MCF 10A (cell line): ENCODE measurements around the gene RUSC1. TPM values are rescaled to one million over a fixed set of nuclear protein-coding genes. Genes with fewer than 3 reads are reported as not detected.

Source experiments
- BruUV-seq: library from RNA; stranded (reverse); fragments of 400-500 nt; replicated peaks from 2 replicates; lab custom pipeline; 2021; lab: Mats Ljungman, UMichigan
- CTCF ChIA-PET: fragments of 300-600 bp; sonication (Branson Sonifier 250); formaldehyde crosslinking; extraction: SDS; loops from one replicate; lab custom pipeline; 2021; ENCODE audit warnings: antibody characterized with exemption, inconsistent platforms; lab: Yijun Ruan, JAX
- POLR2A ChIA-PET: fragments of 300-600, 350-650 bp; sonication (Branson Sonifier 250); formaldehyde crosslinking; extraction: SDS; loops from one replicate; lab custom pipeline; 2020; ENCODE audit warnings: antibody characterized with exemption, inconsistent platforms; lab: Yijun Ruan, JAX
- DNase-seq: peaks from one replicate; pipeline ENCODE4 v3.0.0-alpha.2; 2018; ENCODE audit not compliant: unreplicated experiment
- H3K27ac Mint-ChIP-seq: one replicate; pipeline ENCODE4 v1.8.0; 2022; ENCODE audit warnings: mild to moderate bottlenecking, low read depth, mixed read lengths; ENCODE audit not compliant: unreplicated experiment
- H3K27me3 Mint-ChIP-seq: one replicate; pipeline ENCODE4 v1.8.0; 2022; ENCODE audit warnings: mixed read lengths; ENCODE audit not compliant: insufficient read depth, unreplicated experiment
- H3K36me3 Mint-ChIP-seq: one replicate; pipeline ENCODE4 v1.8.0; 2022; ENCODE audit warnings: mild to moderate bottlenecking, moderate library complexity, mixed read lengths; ENCODE audit not compliant: insufficient read depth, unreplicated experiment
- H3K4me1 Mint-ChIP-seq: one replicate; pipeline ENCODE4 v1.8.0; 2022; ENCODE audit warnings: mixed read lengths; ENCODE audit not compliant: insufficient read depth, unreplicated experiment
- H3K4me3 Mint-ChIP-seq: one replicate; pipeline ENCODE4 v1.8.0; 2022; ENCODE audit warnings: mild to moderate bottlenecking, moderate library complexity, mixed read lengths; ENCODE audit not compliant: unreplicated experiment
- H3K9me3 Mint-ChIP-seq: one replicate; pipeline ENCODE4 v1.8.0; 2022; ENCODE audit warnings: mixed read lengths; ENCODE audit not compliant: unreplicated experiment
- intact Hi-C: fragments of 100-400 bp; cut with micrococcal nuclease; formaldehyde crosslinking; loops from 2 replicates; pipeline ENCODE4 v1.14.1; 2022
- total RNA-seq: library from RNA; stranded (reverse); gene quantifications from 2 replicates; pipeline ENCODE4 v1.2.3, GENCODE V29; 2022
- TF ChIP-seq, protein P1 (sequence below): fragments of 200-600 bp; IDR thresholded peaks from one replicate; pipeline ENCODE4 v1.8.0; 2022; ENCODE audit warnings: antibody characterized with exemption, mild to moderate bottlenecking; ENCODE audit not compliant: unreplicated experiment

The RUSC1 gene
- total RNA-seq, 1 experiment from 2014 or later = 19.5 TPM

DNA sequence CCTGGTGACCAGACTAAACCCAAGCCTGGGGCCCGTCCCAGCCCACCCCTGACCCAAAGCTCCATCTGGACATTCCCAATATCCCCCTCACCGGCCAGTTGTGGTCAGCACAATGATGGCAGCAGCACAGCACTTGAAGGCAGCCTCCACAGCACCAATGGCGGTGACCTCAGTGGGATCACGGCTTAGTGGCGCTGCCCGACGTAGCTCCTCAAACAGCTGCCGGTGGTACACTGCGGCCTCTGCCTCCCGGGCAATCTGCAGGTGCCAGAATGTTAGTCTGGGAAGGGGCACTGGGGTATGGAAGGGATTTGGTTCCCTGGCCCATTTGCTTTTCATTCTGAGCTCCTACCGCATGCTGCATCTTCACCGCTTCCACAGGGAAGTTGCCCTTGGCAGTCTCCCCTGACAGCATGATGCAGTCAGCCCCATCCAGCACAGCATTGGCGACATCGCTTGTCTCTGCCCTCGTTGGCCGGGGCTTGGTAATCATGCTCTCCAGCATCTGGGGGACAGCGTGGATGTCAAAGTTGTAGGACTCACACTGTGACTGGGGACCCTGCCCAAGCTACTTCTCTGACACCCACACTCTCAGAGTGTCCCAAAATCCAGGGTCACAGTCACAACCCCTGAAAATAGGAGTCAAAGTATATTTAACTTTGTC is 27.5 kb upstream of the RUSC1 start:
- H3K36me3 Mint-ChIP-seq = no peaks in the 10 kb centered on the region

GRCh38 chr1:155294520-155295182 is 26.0 kb upstream of the RUSC1 start:
- CTCF ChIA-PET = interaction anchor here (1.2 kb wide), 1 partner anchor 15 kb away, joined by 3 read pairs; no protein-coding TSS in a partner anchor

More for the DNA sequence above, 27.5 kb upstream of the RUSC1 start:
- BruUV-seq = no TSS peak
- peaks cover 34% of the 10 kb centered on the region for H3K27me3 Mint-ChIP-seq
- CTCF ChIA-PET = interaction anchor here (0.5 to 1.9 kb wide), 3 partner anchors 43 to 830 kb away, joined by 3 to 9 read pairs (median 3); no protein-coding TSS in a partner anchor
- no peak for DNase-seq
- TF ChIP-seq, protein P1, sequence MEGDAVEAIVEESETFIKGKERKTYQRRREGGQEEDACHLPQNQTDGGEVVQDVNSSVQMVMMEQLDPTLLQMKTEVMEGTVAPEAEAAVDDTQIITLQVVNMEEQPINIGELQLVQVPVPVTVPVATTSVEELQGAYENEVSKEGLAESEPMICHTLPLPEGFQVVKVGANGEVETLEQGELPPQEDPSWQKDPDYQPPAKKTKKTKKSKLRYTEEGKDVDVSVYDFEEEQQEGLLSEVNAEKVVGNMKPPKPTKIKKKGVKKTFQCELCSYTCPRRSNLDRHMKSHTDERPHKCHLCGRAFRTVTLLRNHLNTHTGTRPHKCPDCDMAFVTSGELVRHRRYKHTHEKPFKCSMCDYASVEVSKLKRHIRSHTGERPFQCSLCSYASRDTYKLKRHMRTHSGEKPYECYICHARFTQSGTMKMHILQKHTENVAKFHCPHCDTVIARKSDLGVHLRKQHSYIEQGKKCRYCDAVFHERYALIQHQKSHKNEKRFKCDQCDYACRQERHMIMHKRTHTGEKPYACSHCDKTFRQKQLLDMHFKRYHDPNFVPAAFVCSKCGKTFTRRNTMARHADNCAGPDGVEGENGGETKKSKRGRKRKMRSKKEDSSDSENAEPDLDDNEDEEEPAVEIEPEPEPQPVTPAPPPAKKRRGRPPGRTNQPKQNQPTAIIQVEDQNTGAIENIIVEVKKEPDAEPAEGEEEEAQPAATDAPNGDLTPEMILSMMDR = no peak
- H3K27ac Mint-ChIP-seq = no peak overlapping the region
- no peaks in the 10 kb centered on the region for H3K4me1 Mint-ChIP-seq
- POLR2A ChIA-PET = interaction anchor here (0.9 to 1.5 kb wide), 5 partner anchors 12 to 30 kb away, joined by 3 to 9 read pairs (median 6); partner anchors contain the start of genes FDPS and RUSC1
- H3K4me3 Mint-ChIP-seq = no peak overlapping the region
- no peaks in the 10 kb centered on the region for H3K9me3 Mint-ChIP-seq
- intact Hi-C loops = no loop called here

GRCh38 chr1:155295183-155295941 is 25.3 kb upstream of the RUSC1 start:
- no peaks in the 10 kb centered on the region for H3K9me3 Mint-ChIP-seq
- DNase-seq = no peak
- ChIA-PET CTCF (interaction anchor here (0.7 to 1.2 kb wide), 3 partner anchors 16 to 805 kb away, joined by 3 read pairs; no protein-coding TSS in a partner anchor), POLR2A (no interaction called here)
- no peaks in the 10 kb centered on the region for H3K4me1 Mint-ChIP-seq
- intact Hi-C loops = no loop called here
- peaks cover 34% of the 10 kb centered on the region for H3K27me3 Mint-ChIP-seq
- H3K4me3 Mint-ChIP-seq = no peak overlapping the region
- H3K27ac Mint-ChIP-seq = no peak overlapping the region
- no peaks in the 10 kb centered on the region for H3K36me3 Mint-ChIP-seq
- no TSS peak for BruUV-seq
- TF ChIP-seq, protein P1 = no peak

More at GRCh38 chr1:155294520-155295182, 26.0 kb upstream of the RUSC1 start:
- TF ChIP-seq, protein P1 = no peak
- intact Hi-C loops = no loop called here
- H3K9me3 Mint-ChIP-seq = no peaks in the 10 kb centered on the region
- H3K36me3 Mint-ChIP-seq = no peaks in the 10 kb centered on the region
- H3K27me3 Mint-ChIP-seq = peaks cover 34% of the 10 kb centered on the region
- no peak for DNase-seq
- no peaks in the 10 kb centered on the region for H3K4me1 Mint-ChIP-seq
- H3K4me3 Mint-ChIP-seq = no peak overlapping the region
- BruUV-seq = no TSS peak
- H3K27ac Mint-ChIP-seq = no peak overlapping the region
- POLR2A ChIA-PET = no interaction called here

GRCh38 chr1:155295942-155296267 is 24.8 kb upstream of the RUSC1 start:
- H3K27me3 Mint-ChIP-seq = peaks cover 34% of the 10 kb centered on the region
- no peaks in the 10 kb centered on the region for H3K4me1 Mint-ChIP-seq
- CTCF ChIA-PET = interaction anchor here (0.7 to 1.2 kb wide), 4 partner anchors 16 to 806 kb away, joined by 3 read pairs; no protein-coding TSS in a partner anchor
- no peak overlapping the region for H3K27ac Mint-ChIP-seq
- TF ChIP-seq, protein P1 = no peak
- H3K9me3 Mint-ChIP-seq = no peaks in the 10 kb centered on the region
- BruUV-seq = no TSS peak
- intact Hi-C loops = no loop called here
- no peaks in the 10 kb centered on the region for H3K36me3 Mint-ChIP-seq
- H3K4me3 Mint-ChIP-seq = no peak overlapping the region
- POLR2A ChIA-PET = no interaction called here
- no peak for DNase-seq
